Measurements from ENCODE around the gene UXS1.

DNA sequence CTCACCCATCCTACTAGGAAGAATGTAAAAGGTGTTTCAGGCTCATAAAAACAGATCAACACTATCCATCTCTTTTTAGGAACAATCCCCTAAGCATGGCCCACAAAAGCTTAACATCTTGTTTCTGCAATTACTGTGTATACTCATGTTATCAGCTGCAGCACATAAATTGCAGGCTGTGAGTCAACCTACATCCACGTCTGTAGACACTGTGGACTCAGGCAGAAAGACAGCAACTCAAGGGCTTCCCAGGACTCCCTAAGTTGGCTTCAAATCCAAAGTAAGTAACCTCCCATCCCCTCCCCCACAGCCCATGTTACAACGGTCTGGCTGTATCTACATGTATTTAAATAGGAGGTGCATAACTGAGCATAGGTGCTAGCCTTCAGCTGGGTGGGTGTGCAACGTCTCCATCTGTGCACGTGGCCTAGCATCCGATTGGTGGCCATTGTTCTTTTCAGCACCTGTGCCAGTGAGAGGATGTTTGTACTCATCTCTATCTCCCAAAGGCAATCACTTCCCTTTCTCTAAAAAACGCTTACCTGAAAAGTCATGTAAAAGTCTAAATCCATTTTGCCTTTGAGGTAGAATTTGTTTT, 30.1 kb downstream of the UXS1 start:
- no peak for TF ChIP-seq POLR2AphosphoS5 (IDR thresholded peaks at IDR 0.05)
- TF ChIP-seq, protein P1, sequence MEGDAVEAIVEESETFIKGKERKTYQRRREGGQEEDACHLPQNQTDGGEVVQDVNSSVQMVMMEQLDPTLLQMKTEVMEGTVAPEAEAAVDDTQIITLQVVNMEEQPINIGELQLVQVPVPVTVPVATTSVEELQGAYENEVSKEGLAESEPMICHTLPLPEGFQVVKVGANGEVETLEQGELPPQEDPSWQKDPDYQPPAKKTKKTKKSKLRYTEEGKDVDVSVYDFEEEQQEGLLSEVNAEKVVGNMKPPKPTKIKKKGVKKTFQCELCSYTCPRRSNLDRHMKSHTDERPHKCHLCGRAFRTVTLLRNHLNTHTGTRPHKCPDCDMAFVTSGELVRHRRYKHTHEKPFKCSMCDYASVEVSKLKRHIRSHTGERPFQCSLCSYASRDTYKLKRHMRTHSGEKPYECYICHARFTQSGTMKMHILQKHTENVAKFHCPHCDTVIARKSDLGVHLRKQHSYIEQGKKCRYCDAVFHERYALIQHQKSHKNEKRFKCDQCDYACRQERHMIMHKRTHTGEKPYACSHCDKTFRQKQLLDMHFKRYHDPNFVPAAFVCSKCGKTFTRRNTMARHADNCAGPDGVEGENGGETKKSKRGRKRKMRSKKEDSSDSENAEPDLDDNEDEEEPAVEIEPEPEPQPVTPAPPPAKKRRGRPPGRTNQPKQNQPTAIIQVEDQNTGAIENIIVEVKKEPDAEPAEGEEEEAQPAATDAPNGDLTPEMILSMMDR (IDR thresholded peaks at IDR 0.05): no peak
